ENCODE data around the gene PORCN.

DNA sequence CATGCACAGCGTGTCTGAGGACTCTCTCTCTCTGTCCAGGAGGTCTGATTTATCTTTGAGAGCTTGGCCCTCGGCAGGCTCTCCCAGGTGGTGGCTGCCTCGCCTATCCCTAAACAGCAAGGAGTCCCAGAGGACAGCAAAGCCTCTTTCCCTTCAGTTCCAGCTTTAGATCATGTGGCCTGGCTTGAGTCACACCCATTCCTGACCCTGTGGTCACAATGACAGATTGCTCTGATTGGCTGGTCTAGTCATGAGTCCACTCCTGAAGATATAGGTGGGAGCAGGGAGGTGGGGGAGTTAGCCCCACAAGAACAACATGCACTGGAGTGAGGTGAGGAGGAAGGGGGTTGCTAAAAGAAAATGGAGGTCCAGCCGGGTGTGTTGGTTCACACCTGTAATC is 12.1 kb upstream of the PORCN start:
- TF ChIP-seq, protein P1, sequence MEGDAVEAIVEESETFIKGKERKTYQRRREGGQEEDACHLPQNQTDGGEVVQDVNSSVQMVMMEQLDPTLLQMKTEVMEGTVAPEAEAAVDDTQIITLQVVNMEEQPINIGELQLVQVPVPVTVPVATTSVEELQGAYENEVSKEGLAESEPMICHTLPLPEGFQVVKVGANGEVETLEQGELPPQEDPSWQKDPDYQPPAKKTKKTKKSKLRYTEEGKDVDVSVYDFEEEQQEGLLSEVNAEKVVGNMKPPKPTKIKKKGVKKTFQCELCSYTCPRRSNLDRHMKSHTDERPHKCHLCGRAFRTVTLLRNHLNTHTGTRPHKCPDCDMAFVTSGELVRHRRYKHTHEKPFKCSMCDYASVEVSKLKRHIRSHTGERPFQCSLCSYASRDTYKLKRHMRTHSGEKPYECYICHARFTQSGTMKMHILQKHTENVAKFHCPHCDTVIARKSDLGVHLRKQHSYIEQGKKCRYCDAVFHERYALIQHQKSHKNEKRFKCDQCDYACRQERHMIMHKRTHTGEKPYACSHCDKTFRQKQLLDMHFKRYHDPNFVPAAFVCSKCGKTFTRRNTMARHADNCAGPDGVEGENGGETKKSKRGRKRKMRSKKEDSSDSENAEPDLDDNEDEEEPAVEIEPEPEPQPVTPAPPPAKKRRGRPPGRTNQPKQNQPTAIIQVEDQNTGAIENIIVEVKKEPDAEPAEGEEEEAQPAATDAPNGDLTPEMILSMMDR (IDR thresholded peaks at IDR 0.05): no peak
- TF ChIP-seq POLR2A (IDR thresholded peaks at IDR 0.05; ENCODE audit: low read depth): no peak
- TF ChIP-seq POLR2AphosphoS5 (IDR thresholded peaks at IDR 0.05): no peak
- no peak for TF ChIP-seq EP300 (IDR thresholded peaks at IDR 0.05)
